RWPE2 (cell line): ENCODE results near the gene STAG3.

Experiments
- ATAC-seq: fragments of 200-7000 bp; cut with Tn5 transposase; 3 replicates; pipeline ENCODE4 v1.9.1; 2021; ENCODE audit warnings: low read depth
- DNase-seq: peaks from one replicate; pipeline ENCODE4 v3.0.0-alpha.2; 2020; ENCODE audit warnings: low spot score
- H3K27ac ChIP-seq: fragments of 450-650 bp; 2 replicates; pipeline ENCODE4 v1.5.1; 2017; ENCODE audit warnings: mild to moderate bottlenecking; ENCODE audit not compliant: poor library complexity, severe bottlenecking
- H3K27me3 ChIP-seq: fragments of 250-450 bp; sonication (Bioruptor Pico); 2 replicates; pipeline ENCODE4 v1.5.1; 2021; ENCODE audit warnings: mild to moderate bottlenecking, moderate library complexity; ENCODE audit not compliant: insufficient read depth, poor library complexity, severe bottlenecking
- H3K36me3 ChIP-seq: fragments of 250-450 bp; sonication (Bioruptor Pico); 2 replicates; pipeline ENCODE4 v1.5.1; 2020; ENCODE audit warnings: low read depth, mild to moderate bottlenecking, moderate library complexity
- H3K4me1 ChIP-seq: fragments of 250-450 bp; sonication (Bioruptor Pico); 2 replicates; pipeline ENCODE4 v1.5.1; 2021; ENCODE audit warnings: mild to moderate bottlenecking, moderate library complexity; ENCODE audit not compliant: insufficient read depth, poor library complexity, severe bottlenecking
- H3K4me3 ChIP-seq: fragments of 250-450 bp; sonication (Bioruptor Pico); 2 replicates; pipeline ENCODE4 v1.5.1; 2021; ENCODE audit warnings: mild to moderate bottlenecking, moderate library complexity; ENCODE audit not compliant: severe bottlenecking
- H3K9me3 ChIP-seq: fragments of 250-450 bp; sonication (Bioruptor Pico); 2 replicates; pipeline ENCODE4 v1.5.1; 2021; ENCODE audit warnings: mild to moderate bottlenecking, moderate library complexity; ENCODE audit not compliant: severe bottlenecking
- CTCF ChIP-seq: fragments of 450-650 bp; IDR thresholded peaks from one replicate; pipeline ENCODE4 v1.5.1; 2017; ENCODE audit warnings: mild to moderate bottlenecking, moderate library complexity; ENCODE audit not compliant: poor library complexity, severe bottlenecking

The STAG3 gene

DNA sequence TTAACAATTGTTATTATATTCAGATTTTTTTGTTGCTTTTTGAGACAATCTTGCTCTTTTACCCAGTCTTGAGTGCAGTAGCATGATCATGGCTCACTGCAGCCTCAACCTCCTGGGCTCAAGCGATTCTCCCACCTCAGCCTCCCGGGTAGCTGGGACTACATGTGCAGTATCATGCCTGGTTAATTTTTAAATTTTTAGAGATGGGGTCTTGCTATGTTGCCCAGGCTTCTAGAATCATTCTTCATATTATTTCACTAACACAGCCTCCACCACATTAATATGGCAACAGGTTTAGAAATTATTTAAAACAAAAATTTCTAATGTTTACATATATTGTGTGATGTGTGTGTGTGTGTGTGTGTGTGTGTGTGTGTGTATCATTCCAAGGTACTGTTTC lies 30.4 kb upstream of the STAG3 start:
- Histone ChIP-seq H3K4me1 (peaks cover 8% of the 10 kb centered on the region), H3K27me3 (no peaks in the 10 kb centered on the region), H3K4me3 (no peak overlapping the region), H3K27ac (no peak overlapping the region), H3K36me3 (peaks cover 21% of the 10 kb centered on the region; the same call in 1 of the 2 replicates), H3K9me3 (no peaks in the 10 kb centered on the region)
- ATAC-seq (no peak), DNase-seq (no peak)
- TF ChIP-seq CTCF = no peak

DNA sequence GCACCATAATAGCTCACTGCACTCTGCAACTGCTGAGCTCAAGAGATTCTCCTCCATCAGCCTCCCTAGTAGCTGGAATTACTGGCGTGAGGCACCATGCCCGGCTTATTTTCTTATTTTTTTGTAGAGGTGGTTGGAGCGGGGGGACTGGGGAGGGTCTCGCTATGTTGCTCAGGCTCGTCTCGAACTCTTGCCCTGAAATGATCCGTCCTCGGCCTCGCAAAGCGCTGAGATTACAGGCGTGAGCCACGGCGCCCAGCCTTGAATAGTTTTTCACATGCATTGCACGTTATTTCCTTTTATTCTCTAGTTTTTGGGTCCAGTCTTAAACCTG lies 29.5 kb upstream of the STAG3 start:
- DNase-seq (no peak), ATAC-seq (no peak)
- Histone ChIP-seq H3K36me3 (peaks cover 27% of the 10 kb centered on the region; the same call in 1 of the 2 replicates), H3K27ac (no peak overlapping the region), H3K4me1 (peaks cover 8% of the 10 kb centered on the region), H3K4me3 (peak overlapping the region; percentile 69), H3K27me3 (no peaks in the 10 kb centered on the region), H3K9me3 (no peaks in the 10 kb centered on the region)
- no peak for TF ChIP-seq CTCF

- ATAC-seq (peak; percentile 99), DNase-seq (peak; percentile 99)
- Histone ChIP-seq H3K4me1 (peaks cover 8% of the 10 kb centered on the region), H3K36me3 (peaks cover 33% of the 10 kb centered on the region; the same call in 1 of the 2 replicates), H3K27me3 (no peaks in the 10 kb centered on the region), H3K4me3 (peak within 1 kb of the TSS; percentile 69), H3K9me3 (no peaks in the 10 kb centered on the region), H3K27ac (peak within 1 kb of the TSS; percentile 32)
- TF ChIP-seq CTCF = no peak
These were observed 29.0 kb upstream of the STAG3 start, which contains the start of gene LAMTOR4 for GRCh38 chr7:100148559-100149328. Gene LAMTOR4 (plus strand): TSS chr7:100148918. CDS start chr7:100148973, 55 bp downstream.

DNA sequence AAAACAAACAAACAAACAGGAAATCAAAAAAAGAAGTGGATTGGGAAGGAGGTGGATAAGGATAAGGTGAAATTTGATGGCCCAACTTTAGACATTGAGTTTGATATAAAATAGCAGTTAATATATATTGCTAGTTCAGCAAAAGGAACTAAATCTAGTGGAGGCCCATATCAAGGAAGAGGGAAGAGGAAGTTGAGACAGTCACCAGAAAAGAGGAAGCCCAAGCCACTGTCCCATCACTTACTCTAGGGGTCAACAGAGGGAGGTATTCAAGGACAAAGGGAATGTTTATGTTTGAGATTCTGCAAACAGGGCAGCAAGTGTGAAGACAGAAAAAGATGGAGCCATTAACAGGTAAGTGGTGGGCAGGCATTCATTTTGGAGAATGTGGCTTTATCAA lies 25.3 kb upstream of the STAG3 start:
- Histone ChIP-seq H3K4me3 (no peak overlapping the region), H3K27me3 (no peaks in the 10 kb centered on the region), H3K27ac (no peak overlapping the region), H3K4me1 (peaks cover 8% of the 10 kb centered on the region), H3K36me3 (peaks cover 57% of the 10 kb centered on the region), H3K9me3 (no peaks in the 10 kb centered on the region)
- TF ChIP-seq CTCF = no peak
- DNase-seq = no peak
- ATAC-seq = no peak
